NCI-H146 (cell line): ENCODE data around the gene ZFP36.
"Not testable (repeated sequence)": the region's sequence is repeated elsewhere in the genome, so short reads cannot be mapped to it uniquely, and the experiment has no call there.

ENCODE experiments used
- DNase-seq: peaks from one replicate; lab custom pipeline; 2025; lab: John Stamatoyannopoulos, UW

Gene ZFP36

GRCh38 chr19:39445196-39446111 lies 38.8 kb downstream of the ZFP36 start, which contains the start of gene SUPT5H:
Gene SUPT5H (plus strand): TSS chr19:39445582. CDS start chr19:39445891, 309 bp downstream.
- DNase-seq, result peak; percentile 100

GRCh38 chr19:39446365-39447084 lies 39.9 kb downstream of the ZFP36 start:
- DNase-seq, result no peak

- no peak for DNase-seq
Measured at GRCh38 chr19:39448271-39448670, 41.6 kb downstream of the ZFP36 start.

- no peak for DNase-seq
Measured at GRCh38 chr19:39449116-39449797, 42.6 kb downstream of the ZFP36 start.

- DNase-seq, result not testable (repeated sequence)
Measured at GRCh38 chr19:39451257-39451656, 44.6 kb downstream of the ZFP36 start.
